ENCODE data around the gene TCAP.

Gene TCAP

DNA sequence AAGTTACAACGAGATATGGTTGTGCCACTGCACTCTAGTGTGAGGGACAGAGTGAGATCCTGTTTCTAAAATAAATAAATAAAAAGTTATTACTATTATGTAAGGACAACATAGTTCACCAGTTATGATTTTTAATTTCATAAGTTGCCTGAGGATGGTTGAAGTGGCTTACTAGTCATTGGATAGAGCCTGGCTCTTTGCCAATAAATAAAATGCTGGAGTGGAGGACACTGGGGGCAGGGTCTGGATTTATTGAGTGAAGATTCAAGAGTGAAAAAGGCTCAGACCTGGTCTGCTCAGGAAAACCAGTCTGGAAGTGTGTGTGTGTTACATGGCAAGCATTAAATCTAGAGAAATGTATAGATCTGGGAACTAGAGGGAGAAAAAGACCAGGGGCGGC is 26.1 kb upstream of the TCAP start:
- no peak for DNase-seq (ENCODE audit: low read depth)
- H3K4me3 ChIP-seq (ENCODE audit: low read depth, low read length) = no peak overlapping the region
- TF ChIP-seq POLR2A (IDR thresholded peaks at IDR 0.05; ENCODE audit: extremely low read depth, insufficient read length) (no peak), MYC (IDR thresholded peaks at IDR 0.05; ENCODE audit: low read depth, low read length) (no peak)
- TF ChIP-seq, protein P1, sequence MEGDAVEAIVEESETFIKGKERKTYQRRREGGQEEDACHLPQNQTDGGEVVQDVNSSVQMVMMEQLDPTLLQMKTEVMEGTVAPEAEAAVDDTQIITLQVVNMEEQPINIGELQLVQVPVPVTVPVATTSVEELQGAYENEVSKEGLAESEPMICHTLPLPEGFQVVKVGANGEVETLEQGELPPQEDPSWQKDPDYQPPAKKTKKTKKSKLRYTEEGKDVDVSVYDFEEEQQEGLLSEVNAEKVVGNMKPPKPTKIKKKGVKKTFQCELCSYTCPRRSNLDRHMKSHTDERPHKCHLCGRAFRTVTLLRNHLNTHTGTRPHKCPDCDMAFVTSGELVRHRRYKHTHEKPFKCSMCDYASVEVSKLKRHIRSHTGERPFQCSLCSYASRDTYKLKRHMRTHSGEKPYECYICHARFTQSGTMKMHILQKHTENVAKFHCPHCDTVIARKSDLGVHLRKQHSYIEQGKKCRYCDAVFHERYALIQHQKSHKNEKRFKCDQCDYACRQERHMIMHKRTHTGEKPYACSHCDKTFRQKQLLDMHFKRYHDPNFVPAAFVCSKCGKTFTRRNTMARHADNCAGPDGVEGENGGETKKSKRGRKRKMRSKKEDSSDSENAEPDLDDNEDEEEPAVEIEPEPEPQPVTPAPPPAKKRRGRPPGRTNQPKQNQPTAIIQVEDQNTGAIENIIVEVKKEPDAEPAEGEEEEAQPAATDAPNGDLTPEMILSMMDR (IDR thresholded peaks at IDR 0.05; ENCODE audit: low read depth, low read length) = no peak
- TF ChIP-seq, protein P2, sequence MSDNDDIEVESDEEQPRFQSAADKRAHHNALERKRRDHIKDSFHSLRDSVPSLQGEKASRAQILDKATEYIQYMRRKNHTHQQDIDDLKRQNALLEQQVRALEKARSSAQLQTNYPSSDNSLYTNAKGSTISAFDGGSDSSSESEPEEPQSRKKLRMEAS (IDR thresholded peaks at IDR 0.05; ENCODE audit: low read depth, low read length) = no peak

DNA sequence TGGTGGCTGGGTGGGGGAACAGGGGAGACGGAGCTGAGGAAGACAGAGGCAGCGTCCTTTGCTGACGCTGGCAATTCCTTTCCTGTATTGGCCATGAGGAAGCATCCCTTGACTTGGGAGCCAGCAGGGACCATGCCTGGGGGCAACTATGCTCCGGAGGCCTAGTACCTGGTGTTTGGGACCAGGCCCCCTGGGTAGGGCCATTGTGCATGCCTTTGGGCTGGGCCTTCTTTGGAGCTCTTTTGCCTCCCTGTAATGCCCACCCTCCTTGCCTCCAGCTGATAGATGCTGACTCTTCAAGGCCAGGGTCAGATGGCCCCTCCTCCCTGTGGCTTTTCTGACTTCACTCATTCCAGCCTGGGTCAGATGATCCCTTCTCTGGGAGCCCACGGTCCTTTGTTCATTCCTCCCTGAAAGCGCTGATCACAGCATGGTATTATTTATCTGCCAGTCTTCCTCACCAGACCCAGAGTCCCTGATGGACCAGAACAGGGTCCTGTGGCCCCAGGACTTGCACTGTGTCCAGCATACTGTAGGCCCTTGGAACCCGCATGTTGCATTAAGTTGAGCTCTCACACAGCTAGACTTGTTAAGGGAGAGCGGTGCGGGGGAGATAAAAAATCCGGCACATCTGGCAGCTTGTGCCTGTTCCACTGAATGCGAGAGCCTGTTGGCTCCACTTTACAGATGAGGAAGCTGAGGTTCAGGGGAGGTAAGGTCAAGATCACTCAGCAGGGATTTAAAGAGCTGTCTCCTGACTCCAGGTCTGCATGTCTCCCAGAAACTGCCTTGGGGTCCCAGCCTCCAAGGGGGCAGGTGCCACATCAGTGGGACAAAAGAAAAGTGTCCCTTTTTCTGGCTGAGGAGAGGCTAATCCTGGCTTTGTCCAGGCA is 25.3 kb upstream of the TCAP start:
- TF ChIP-seq, protein P2 (IDR thresholded peaks at IDR 0.05; ENCODE audit: low read depth, low read length) = no peak
- no peak for TF ChIP-seq POLR2A (IDR thresholded peaks at IDR 0.05; ENCODE audit: extremely low read depth, insufficient read length)
- TF ChIP-seq, protein P1 (IDR thresholded peaks at IDR 0.05; ENCODE audit: low read depth, low read length) = no peak
- TF ChIP-seq MYC (IDR thresholded peaks at IDR 0.05; ENCODE audit: low read depth, low read length) = no peak
- DNase-seq (ENCODE audit: low read depth) = no peak
- H3K4me3 ChIP-seq (ENCODE audit: low read depth, low read length) = no peak overlapping the region

DNA sequence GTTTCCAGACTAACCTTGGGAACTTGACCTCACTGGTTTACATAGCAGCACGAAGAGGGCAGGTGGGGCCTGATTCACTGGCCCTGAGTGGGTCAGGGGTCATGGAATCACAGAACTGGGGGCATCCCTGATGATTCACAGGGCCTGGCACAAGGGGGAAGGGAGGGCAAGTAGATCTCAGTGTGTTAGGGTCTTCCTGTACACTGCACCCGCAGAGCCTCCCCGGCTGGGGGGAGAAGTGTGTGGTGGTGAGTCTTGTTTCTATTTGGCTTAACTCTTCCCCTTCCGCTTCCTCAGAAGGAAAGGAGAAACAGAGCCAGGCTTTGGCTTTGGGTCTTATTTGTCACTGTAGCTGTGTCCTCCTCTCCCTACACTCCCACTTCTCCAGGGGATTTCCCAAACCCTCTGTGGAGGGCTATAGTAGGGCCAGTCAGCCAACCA is 24.5 kb upstream of the TCAP start:
- TF ChIP-seq, protein P1 (IDR thresholded peaks at IDR 0.05; ENCODE audit: low read depth, low read length) = no peak
- TF ChIP-seq POLR2A (IDR thresholded peaks at IDR 0.05; ENCODE audit: extremely low read depth, insufficient read length) (no peak), MYC (IDR thresholded peaks at IDR 0.05; ENCODE audit: low read depth, low read length) (no peak)
- TF ChIP-seq, protein P2 (IDR thresholded peaks at IDR 0.05; ENCODE audit: low read depth, low read length) = no peak
- DNase-seq (ENCODE audit: low read depth) = no peak

DNA sequence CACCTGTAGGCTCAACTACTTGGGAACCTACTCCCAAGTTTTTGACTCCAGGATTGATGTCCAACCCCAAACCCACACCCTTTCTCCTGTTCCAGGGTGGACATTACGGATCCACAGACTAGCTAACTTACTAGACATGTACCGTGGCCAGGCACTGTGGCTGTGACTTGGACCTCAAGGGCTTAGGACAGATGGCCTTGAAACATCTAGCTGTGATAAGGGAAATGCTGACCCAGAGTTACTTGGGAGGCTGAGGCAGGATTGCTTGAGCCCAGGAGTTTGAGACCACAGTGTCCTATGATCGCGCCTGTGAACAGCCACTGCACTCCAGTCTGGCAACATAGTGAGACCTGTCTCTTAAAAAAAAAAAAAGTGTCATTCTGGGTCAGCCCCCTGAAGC is 24.1 kb upstream of the TCAP start:
- no peak overlapping the region for H3K4me3 ChIP-seq (ENCODE audit: low read depth, low read length)
- TF ChIP-seq, protein P2 (IDR thresholded peaks at IDR 0.05; ENCODE audit: low read depth, low read length) = no peak
- TF ChIP-seq POLR2A (IDR thresholded peaks at IDR 0.05; ENCODE audit: extremely low read depth, insufficient read length) = no peak
- DNase-seq (ENCODE audit: low read depth) = no peak

More for the DNA sequence above, 24.5 kb upstream of the TCAP start:
- H3K4me3 ChIP-seq (ENCODE audit: low read depth, low read length) = no peak overlapping the region

DNA sequence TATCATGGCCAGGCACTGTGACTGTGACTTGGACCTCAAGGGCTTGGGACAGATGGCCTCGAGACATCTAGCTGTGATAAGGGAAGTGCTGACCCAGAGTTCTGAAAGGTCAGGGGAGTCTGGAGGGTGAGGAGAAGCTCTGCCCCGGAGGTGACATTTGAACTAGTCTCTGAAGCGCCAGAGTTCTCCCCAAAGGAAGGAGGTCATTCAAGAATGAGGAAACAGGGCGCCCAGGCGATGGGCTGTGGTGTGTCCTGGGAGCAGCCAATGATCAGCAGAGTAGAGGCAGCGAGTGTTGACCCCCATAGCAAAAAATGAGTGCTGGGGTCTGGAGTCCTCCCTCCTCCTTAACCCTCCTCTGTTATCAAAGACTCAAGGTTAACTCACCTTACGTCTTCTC is 23.3 kb upstream of the TCAP start:
- no peak overlapping the region for H3K4me3 ChIP-seq (ENCODE audit: low read depth, low read length)
- TF ChIP-seq, protein P1 (IDR thresholded peaks at IDR 0.05; ENCODE audit: low read depth, low read length) = no peak
- TF ChIP-seq MYC (IDR thresholded peaks at IDR 0.05; ENCODE audit: low read depth, low read length) = no peak
- TF ChIP-seq POLR2A (IDR thresholded peaks at IDR 0.05; ENCODE audit: extremely low read depth, insufficient read length) = no peak
- TF ChIP-seq, protein P2 (IDR thresholded peaks at IDR 0.05; ENCODE audit: low read depth, low read length) = no peak
- no peak for DNase-seq (ENCODE audit: low read depth)

Measured in NB4 (cell line).